OCI-LY3 (cell line): ENCODE data around the gene SPATA32.

ENCODE experiments used
- H2AFZ ChIP-seq: fragments of 200-600, 300-600 bp; shearing (Covaris generic); 2 replicates; pipeline ENCODE4 v1.6.0; 2014; ENCODE audit warnings: antibody characterized with exemption, low read depth, low read length
- H3K27ac ChIP-seq: fragments of 200-600, 300-600 bp; sonication (generic); 2 replicates; pipeline ENCODE4 v1.5.1; 2014; ENCODE audit warnings: mild to moderate bottlenecking, low read length, moderate library complexity, mixed read lengths
- H3K27me3 ChIP-seq: fragments of 200-600, 300-600 bp; sonication (generic); 2 replicates; pipeline ENCODE4 v1.6.1; 2014; ENCODE audit warnings: low read depth, low read length, mixed read lengths
- H3K36me3 ChIP-seq: fragments of 200-600, 300-600 bp; sonication (generic); replicated peaks from 2 replicates; pipeline ENCODE3; 2014; ENCODE audit warnings: low read depth, low read length, mixed read lengths
- H3K4me1 ChIP-seq: fragments of 300-600, 200-600 bp; sonication (generic); 2 replicates; pipeline ENCODE4 v1.6.1; 2014; ENCODE audit warnings: low read length, mixed read lengths
- H3K4me2 ChIP-seq: fragments of 200-600, 300-600 bp; sonication (generic); 2 replicates; pipeline ENCODE4 v1.6.1; 2014; ENCODE audit warnings: low read length, mixed read lengths
- H3K4me3 ChIP-seq: fragments of 300-600, 200-600 bp; sonication (generic); 2 replicates; pipeline ENCODE4 v1.5.1; 2014; ENCODE audit warnings: antibody characterized with exemption, mild to moderate bottlenecking, low read length, moderate library complexity
- H3K79me2 ChIP-seq: fragments of 300-600, 200-600 bp; shearing (Covaris generic); 2 replicates; pipeline ENCODE4 v1.6.1; 2014; ENCODE audit warnings: mild to moderate bottlenecking, low read length, mixed read lengths
- H3K9ac ChIP-seq: fragments of 300-600, 200-600 bp; shearing (Covaris generic); 2 replicates; pipeline ENCODE4 v1.6.0; 2014; ENCODE audit warnings: mild to moderate bottlenecking, low read length, moderate library complexity
- H3K9me3 ChIP-seq: fragments of 200-600, 300-600 bp; shearing (Covaris generic); 2 replicates; pipeline ENCODE4 v1.6.1; 2014; ENCODE audit warnings: low read length, mixed read lengths; ENCODE audit not compliant: insufficient read depth
- H4K20me1 ChIP-seq: fragments of 200-600, 300-600 bp; sonication (generic); 2 replicates; pipeline ENCODE4 v1.6.1; 2016; ENCODE audit warnings: low read length, mixed read lengths; ENCODE audit not compliant: insufficient read depth
- EZH2phosphoT487 ChIP-seq: fragments of 200-600 bp; shearing (Covaris generic); IDR thresholded peaks from 2 replicates; pipeline ENCODE4 v1.6.1; 2018; ENCODE audit warnings: antibody characterized with exemption, mixed run types, low read depth
- TF ChIP-seq, protein P1 (sequence below): fragments of 200-600, 300-600 bp; sonication (generic); IDR thresholded peaks from 2 replicates; pipeline ENCODE4 v1.5.1; 2014; ENCODE audit warnings: antibody characterized with exemption, low read length, low read depth

The SPATA32 gene

DNA sequence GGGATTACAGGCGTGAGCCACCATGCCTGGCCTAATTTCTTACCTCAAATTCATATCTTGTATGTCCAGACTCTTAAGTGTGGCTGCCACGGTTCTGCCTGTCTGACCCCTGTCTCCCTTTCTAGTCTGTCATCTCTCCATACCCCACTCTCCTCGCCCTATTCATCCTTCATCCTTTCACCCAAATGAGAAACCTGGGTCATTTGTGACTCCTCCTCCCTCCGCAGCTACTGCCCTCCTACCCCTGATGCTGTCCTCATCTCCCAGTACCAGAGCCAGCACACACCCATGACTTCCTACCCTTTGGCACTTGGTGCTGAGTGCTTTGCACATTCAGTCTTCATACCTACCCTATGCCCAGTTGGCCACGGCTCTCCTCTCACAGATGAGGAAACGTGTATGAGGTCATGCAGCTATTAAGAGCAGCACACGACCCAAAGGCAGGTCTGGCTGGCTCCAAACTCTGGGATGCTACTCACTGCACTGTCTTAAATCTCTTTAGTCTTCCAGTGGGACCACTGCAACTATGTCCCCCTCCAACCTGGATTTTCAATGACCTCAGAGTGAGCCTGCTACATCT, 1.6 kb downstream of the SPATA32 start:
- Histone ChIP-seq H3K9ac (no peak overlapping the region), H3K79me2 (no peaks in the 10 kb centered on the region), H3K4me3 (no peak overlapping the region), H3K36me3 (peaks cover 21% of the 10 kb centered on the region), H3K4me2 (no peak overlapping the region), H3K27me3 (no peaks in the 10 kb centered on the region), H4K20me1 (no peaks in the 10 kb centered on the region; the same call in 1 of the 2 replicates), H2AFZ (no peak overlapping the region), H3K4me1 (peaks cover 3% of the 10 kb centered on the region; the same call in 1 of the 2 replicates), H3K9me3 (no peaks in the 10 kb centered on the region), H3K27ac (no peak overlapping the region)
- TF ChIP-seq EZH2phosphoT487 = no peak
- TF ChIP-seq, protein P1, sequence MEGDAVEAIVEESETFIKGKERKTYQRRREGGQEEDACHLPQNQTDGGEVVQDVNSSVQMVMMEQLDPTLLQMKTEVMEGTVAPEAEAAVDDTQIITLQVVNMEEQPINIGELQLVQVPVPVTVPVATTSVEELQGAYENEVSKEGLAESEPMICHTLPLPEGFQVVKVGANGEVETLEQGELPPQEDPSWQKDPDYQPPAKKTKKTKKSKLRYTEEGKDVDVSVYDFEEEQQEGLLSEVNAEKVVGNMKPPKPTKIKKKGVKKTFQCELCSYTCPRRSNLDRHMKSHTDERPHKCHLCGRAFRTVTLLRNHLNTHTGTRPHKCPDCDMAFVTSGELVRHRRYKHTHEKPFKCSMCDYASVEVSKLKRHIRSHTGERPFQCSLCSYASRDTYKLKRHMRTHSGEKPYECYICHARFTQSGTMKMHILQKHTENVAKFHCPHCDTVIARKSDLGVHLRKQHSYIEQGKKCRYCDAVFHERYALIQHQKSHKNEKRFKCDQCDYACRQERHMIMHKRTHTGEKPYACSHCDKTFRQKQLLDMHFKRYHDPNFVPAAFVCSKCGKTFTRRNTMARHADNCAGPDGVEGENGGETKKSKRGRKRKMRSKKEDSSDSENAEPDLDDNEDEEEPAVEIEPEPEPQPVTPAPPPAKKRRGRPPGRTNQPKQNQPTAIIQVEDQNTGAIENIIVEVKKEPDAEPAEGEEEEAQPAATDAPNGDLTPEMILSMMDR = no peak

- H3K27me3 ChIP-seq = no peaks in the 10 kb centered on the region
- no peak overlapping the region for H3K4me2 ChIP-seq
These were observed 2.9 kb downstream of the SPATA32 start for GRCh38 chr17:45258981-45259380.

DNA sequence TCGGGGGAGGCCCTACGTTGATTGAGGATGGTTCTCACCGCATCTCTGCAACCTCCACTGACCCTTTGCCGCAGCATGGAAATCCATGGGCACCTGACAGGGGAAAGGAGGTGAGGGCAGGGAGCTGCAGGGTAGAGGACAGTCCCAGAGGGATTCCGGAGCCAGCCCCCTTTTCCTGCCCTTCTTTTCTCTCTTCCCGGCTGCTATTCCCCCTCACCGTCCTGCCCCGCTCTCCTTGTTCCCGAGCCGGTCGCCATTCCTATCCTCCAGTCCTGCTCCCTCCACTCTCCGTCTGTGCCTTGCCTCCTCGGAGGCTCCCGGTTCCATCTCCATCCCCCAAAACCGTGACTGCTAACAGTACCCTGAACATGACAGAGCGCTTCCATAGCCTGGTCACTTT, 4.8 kb downstream of the SPATA32 start:
- H3K4me1 ChIP-seq = peaks cover 3% of the 10 kb centered on the region; the same call in 1 of the 2 replicates
- no peaks in the 10 kb centered on the region for H3K27me3 ChIP-seq
- no peaks in the 10 kb centered on the region for H4K20me1 ChIP-seq
- H3K4me2 ChIP-seq = no peak overlapping the region
- no peak for TF ChIP-seq EZH2phosphoT487
- TF ChIP-seq, protein P1 = no peak
- no peaks in the 10 kb centered on the region for H3K79me2 ChIP-seq
- H3K27ac ChIP-seq = no peak overlapping the region
- H3K36me3 ChIP-seq = no peaks in the 10 kb centered on the region
- no peak overlapping the region for H3K9ac ChIP-seq
- no peaks in the 10 kb centered on the region for H3K9me3 ChIP-seq
- no peak overlapping the region for H2AFZ ChIP-seq
- no peak overlapping the region for H3K4me3 ChIP-seq

More at GRCh38 chr17:45258981-45259380, 2.9 kb downstream of the SPATA32 start:
- Histone ChIP-seq H2AFZ (no peak overlapping the region), H3K36me3 (peaks cover 10% of the 10 kb centered on the region), H3K4me1 (peaks cover 3% of the 10 kb centered on the region; the same call in 1 of the 2 replicates), H3K4me3 (no peak overlapping the region), H3K9ac (no peak overlapping the region), H4K20me1 (no peaks in the 10 kb centered on the region), H3K9me3 (no peaks in the 10 kb centered on the region), H3K79me2 (no peaks in the 10 kb centered on the region), H3K27ac (no peak overlapping the region)
- TF ChIP-seq EZH2phosphoT487 = no peak
- TF ChIP-seq, protein P1 = no peak

GRCh38 chr17:45256114-45256966, 5.6 kb downstream of the SPATA32 start:
- Histone ChIP-seq H3K9ac (no peak overlapping the region), H3K79me2 (no peaks in the 10 kb centered on the region), H3K9me3 (no peaks in the 10 kb centered on the region), H3K4me2 (no peak overlapping the region), H3K27me3 (no peaks in the 10 kb centered on the region), H3K4me3 (no peak overlapping the region), H3K27ac (no peak overlapping the region), H3K4me1 (peaks cover 3% of the 10 kb centered on the region; the same call in 1 of the 2 replicates), H3K36me3 (no peaks in the 10 kb centered on the region), H2AFZ (no peak overlapping the region), H4K20me1 (no peaks in the 10 kb centered on the region)
- TF ChIP-seq, protein P1 = no peak
- no peak for TF ChIP-seq EZH2phosphoT487
